Measurements from ENCODE around the gene RELA. TPM values are rescaled to one million over a fixed set of nuclear protein-coding genes. Genes with fewer than 3 reads are reported as not detected.
"Not testable (repeated sequence)": the region's sequence is repeated elsewhere in the genome, so short reads cannot be mapped to it uniquely, and the experiment has no call there.

The RELA gene
- total RNA-seq, 1 donor, result 31.8 TPM

DNA sequence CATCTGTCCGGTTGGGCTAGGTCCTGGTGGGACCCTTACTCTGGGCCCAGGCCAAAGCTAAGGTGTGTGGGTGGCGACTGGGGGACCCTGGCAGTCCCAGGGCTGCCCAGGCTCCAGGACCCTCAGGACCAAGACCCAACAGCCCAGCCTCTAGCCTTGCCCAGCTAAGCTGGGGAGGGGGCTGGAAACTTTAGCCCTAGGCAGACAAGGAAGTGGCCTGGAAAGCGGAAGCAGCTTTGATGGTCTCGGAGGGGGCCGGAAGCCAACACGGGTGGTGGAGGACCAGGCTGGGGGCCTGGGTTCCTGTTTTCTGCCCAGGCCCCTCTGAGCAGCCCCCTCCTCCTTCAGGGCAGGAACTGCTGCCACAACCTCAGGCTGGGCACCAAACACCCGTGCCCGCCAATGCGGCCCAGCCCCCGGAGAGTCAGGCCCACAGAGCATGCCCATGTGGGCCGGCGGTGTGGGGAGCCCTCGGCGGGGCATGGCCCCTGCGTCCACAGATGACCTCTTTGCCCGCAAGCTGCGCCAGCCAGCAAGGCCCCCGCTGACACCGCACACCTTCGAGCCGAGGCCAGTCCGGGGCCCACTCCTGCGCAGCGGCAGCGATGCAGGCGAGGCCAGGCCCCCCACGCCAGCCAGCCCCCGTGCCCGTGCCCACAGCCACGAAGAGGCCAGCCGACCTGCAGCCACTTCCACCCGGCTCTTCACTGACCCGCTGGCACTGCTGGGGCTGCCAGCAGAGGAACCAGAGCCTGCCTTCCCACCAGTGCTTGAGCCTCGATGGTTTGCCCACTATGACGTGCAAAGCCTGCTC, 22.0 kb downstream of the RELA start:
- no peak for TF ChIP-seq CTCF (IDR thresholded peaks at IDR 0.05; ENCODE audit: extremely low read depth, low read depth, low read length)
- Histone ChIP-seq H3K4me3 (ENCODE audit: insufficient read depth, low read length) (no peak overlapping the region), H3K36me3 (ENCODE audit: insufficient read depth, low read length) (peaks cover 18% of the 10 kb centered on the region), H4K20me1 (ENCODE audit: insufficient read depth, low read length) (peaks cover 16% of the 10 kb centered on the region), H3K4me1 (ENCODE audit: insufficient read depth, low read length) (peaks cover 18% of the 10 kb centered on the region), H3K9me3 (ENCODE audit: low read depth, low read length) (no peaks in the 10 kb centered on the region), H3K4me2 (ENCODE audit: insufficient read depth, low read length) (no peak overlapping the region), H3K27me3 (ENCODE audit: insufficient read depth, low read length) (no peaks in the 10 kb centered on the region), H3K27ac (ENCODE audit: low read depth, low read length) (no peak overlapping the region), H2AFZ (ENCODE audit: low read length) (no peak overlapping the region), H3K79me2 (ENCODE audit: insufficient read depth, low read length) (peaks cover 9% of the 10 kb centered on the region)
- DNase-seq (ENCODE audit: insufficient read length, low spot score, missing footprints), result no peak

- H3K4me3 ChIP-seq (ENCODE audit: insufficient read depth, low read length), result no peak overlapping the region
- no peak overlapping the region for H3K27ac ChIP-seq (ENCODE audit: low read depth, low read length)
- no peak overlapping the region for H3K4me2 ChIP-seq (ENCODE audit: insufficient read depth, low read length)
- no peaks in the 10 kb centered on the region for H3K27me3 ChIP-seq (ENCODE audit: insufficient read depth, low read length)
- DNase-seq (ENCODE audit: insufficient read length, low spot score, missing footprints), result peak; percentile 83
- peaks cover 16% of the 10 kb centered on the region for H4K20me1 ChIP-seq (ENCODE audit: insufficient read depth, low read length)
- no peaks in the 10 kb centered on the region for H3K9me3 ChIP-seq (ENCODE audit: low read depth, low read length)
- H2AFZ ChIP-seq (ENCODE audit: low read length), result no peak overlapping the region
- TF ChIP-seq CTCF (IDR thresholded peaks at IDR 0.05; ENCODE audit: extremely low read depth, low read depth, low read length), result no peak
- peaks cover 27% of the 10 kb centered on the region for H3K36me3 ChIP-seq (ENCODE audit: insufficient read depth, low read length)
- peaks cover 15% of the 10 kb centered on the region for H3K4me1 ChIP-seq (ENCODE audit: insufficient read depth, low read length)
- H3K79me2 ChIP-seq (ENCODE audit: insufficient read depth, low read length), result peaks cover 9% of the 10 kb centered on the region
Measured at GRCh38 chr11:65639623-65640482, 22.9 kb downstream of the RELA start.

- H3K27ac ChIP-seq (ENCODE audit: low read depth, low read length); H2AFZ ChIP-seq (ENCODE audit: low read length); H3K27me3 ChIP-seq (ENCODE audit: insufficient read depth, low read length); H3K79me2 ChIP-seq (ENCODE audit: insufficient read depth, low read length); H3K4me3 ChIP-seq (ENCODE audit: insufficient read depth, low read length); H3K4me2 ChIP-seq (ENCODE audit: insufficient read depth, low read length); H3K9me3 ChIP-seq (ENCODE audit: low read depth, low read length); DNase-seq (ENCODE audit: insufficient read length, low spot score, missing footprints): not testable (repeated sequence)
- peaks cover 33% of the 10 kb centered on the region for H3K36me3 ChIP-seq (ENCODE audit: insufficient read depth, low read length)
- H3K4me1 ChIP-seq (ENCODE audit: insufficient read depth, low read length), result peaks cover 15% of the 10 kb centered on the region
- peaks cover 16% of the 10 kb centered on the region for H4K20me1 ChIP-seq (ENCODE audit: insufficient read depth, low read length)
Measured at GRCh38 chr11:65639228-65639597, 23.5 kb downstream of the RELA start.

GRCh38 chr11:65637794-65638419, 24.8 kb downstream of the RELA start, which contains the start of gene SIPA1:
Gene SIPA1, plus strand, starts transcription at chr11:65638101. Its CDS starts 2,821 bp downstream, at chr11:65640922.
- Histone ChIP-seq H3K27me3 (ENCODE audit: insufficient read depth, low read length) (no peaks in the 10 kb centered on the region), H3K4me2 (ENCODE audit: insufficient read depth, low read length) (peak within 1 kb of the TSS; percentile 96), H3K79me2 (ENCODE audit: insufficient read depth, low read length) (peaks cover 9% of the 10 kb centered on the region), H3K9me3 (ENCODE audit: low read depth, low read length) (no peaks in the 10 kb centered on the region), H3K36me3 (ENCODE audit: insufficient read depth, low read length) (peaks cover 40% of the 10 kb centered on the region), H4K20me1 (ENCODE audit: insufficient read depth, low read length) (peaks cover 18% of the 10 kb centered on the region), H2AFZ (ENCODE audit: low read length) (peak within 1 kb of the TSS; percentile 27), H3K4me3 (ENCODE audit: insufficient read depth, low read length) (peak within 1 kb of the TSS; percentile 81), H3K4me1 (ENCODE audit: insufficient read depth, low read length) (peaks cover 13% of the 10 kb centered on the region), H3K27ac (ENCODE audit: low read depth, low read length) (peak within 1 kb of the TSS; percentile 24)
- TF ChIP-seq CTCF (IDR thresholded peaks at IDR 0.05; ENCODE audit: extremely low read depth, low read depth, low read length), result peak; percentile 43
- DNase-seq (ENCODE audit: insufficient read length, low spot score, missing footprints), result peak; percentile 99
